GM21423 (cell line): ENCODE data around the gene RHOG.

ENCODE experiments used
- ATAC-seq: cut with Tn5 transposase; IDR thresholded peaks from one replicate; pipeline ENCODE4 v1.9.1; 2021; ENCODE audit warnings: mild to moderate bottlenecking, moderate library complexity; ENCODE audit not compliant: unreplicated experiment

Gene RHOG

GRCh38 chr11:3781423-3781822, 59.3 kb downstream of the RHOG start:
- no peak for ATAC-seq
